Activated naive CD8-positive, alpha-beta T cell (primary cell): ENCODE results near the gene PNLDC1.
"Not testable (repeated sequence)": the region's sequence is repeated elsewhere in the genome, so short reads cannot be mapped to it uniquely, and the experiment has no call there.

Source experiments
- H3K27ac Mint-ChIP-seq: one replicate; pipeline ENCODE4 v1.8.0; 2021; ENCODE audit warnings: mixed read lengths
- H3K27me3 Mint-ChIP-seq: one replicate; pipeline ENCODE4 v1.8.0; 2021; ENCODE audit warnings: mixed read lengths
- H3K36me3 Mint-ChIP-seq: one replicate; pipeline ENCODE4 v1.8.0; 2021; ENCODE audit warnings: mixed read lengths
- H3K4me1 Mint-ChIP-seq: one replicate; pipeline ENCODE4 v1.8.0; 2021; ENCODE audit warnings: low read depth, mixed read lengths
- H3K4me3 Mint-ChIP-seq: one replicate; pipeline ENCODE4 v1.8.0; 2021; ENCODE audit warnings: mild to moderate bottlenecking, mixed read lengths
- H3K9me3 Mint-ChIP-seq: one replicate; pipeline ENCODE4 v1.8.0; 2021; ENCODE audit warnings: low read depth, mixed read lengths

PNLDC1 gene

DNA sequence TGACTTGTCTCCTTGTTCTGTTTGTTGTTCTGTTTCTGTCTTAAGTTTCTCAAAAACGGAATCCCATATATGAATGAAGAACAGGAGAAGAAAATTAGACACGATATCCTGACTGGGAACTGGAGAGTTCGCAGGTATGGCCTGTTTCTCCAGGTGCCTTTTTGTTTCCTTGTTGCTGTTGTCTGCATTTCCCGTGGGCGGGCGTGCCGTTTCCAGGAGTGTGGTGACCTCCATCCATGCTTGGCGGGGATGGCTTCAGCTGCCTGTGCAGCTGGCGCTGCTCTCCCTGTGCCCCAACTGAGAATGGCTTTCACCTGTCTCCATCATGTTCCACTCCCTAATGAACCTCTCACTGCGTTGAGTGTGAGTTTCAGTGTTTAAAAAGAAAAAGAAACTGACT, 4.4 kb downstream of the PNLDC1 start:
- Mint-ChIP-seq H3K4me1 (no peaks in the 10 kb centered on the region), H3K27ac (no peak overlapping the region)

GRCh38 chr6:159805440-159806020, 5.5 kb downstream of the PNLDC1 start:
- Mint-ChIP-seq H3K27ac (no peak overlapping the region), H3K27me3 (no peaks in the 10 kb centered on the region), H3K9me3 (no peaks in the 10 kb centered on the region), H3K4me1 (no peaks in the 10 kb centered on the region), H3K36me3 (peaks cover 8% of the 10 kb centered on the region), H3K4me3 (no peak overlapping the region)

More for the DNA sequence above, 4.4 kb downstream of the PNLDC1 start:
- H3K27me3 Mint-ChIP-seq = no peaks in the 10 kb centered on the region
- no peak overlapping the region for H3K4me3 Mint-ChIP-seq
- H3K9me3 Mint-ChIP-seq = no peaks in the 10 kb centered on the region
- peaks cover 4% of the 10 kb centered on the region for H3K36me3 Mint-ChIP-seq

DNA sequence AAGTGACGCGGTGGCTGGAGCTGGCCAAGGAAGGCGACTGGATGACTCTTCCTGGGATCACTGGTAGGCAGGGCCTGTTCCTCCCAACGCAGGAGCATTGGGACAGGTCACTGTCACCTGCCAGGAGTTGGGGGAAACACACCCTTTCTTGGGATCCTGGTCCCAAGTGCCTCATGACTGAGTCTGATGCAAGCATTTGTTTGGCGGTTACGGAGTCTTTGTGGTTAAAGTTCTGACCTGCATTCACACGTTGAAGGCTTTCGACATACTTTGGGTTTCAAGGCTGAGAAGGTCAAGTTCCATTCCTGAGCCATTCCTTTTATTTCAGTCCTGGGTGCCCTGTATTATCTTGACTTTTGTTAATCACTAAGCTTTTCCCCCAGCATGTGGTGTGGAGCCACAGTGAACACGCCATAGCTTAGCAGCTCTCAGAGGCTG, 6.0 kb downstream of the PNLDC1 start:
- H3K4me3 Mint-ChIP-seq = no peak overlapping the region
- no peaks in the 10 kb centered on the region for H3K4me1 Mint-ChIP-seq
- no peaks in the 10 kb centered on the region for H3K27me3 Mint-ChIP-seq
- no peak overlapping the region for H3K27ac Mint-ChIP-seq
- no peaks in the 10 kb centered on the region for H3K9me3 Mint-ChIP-seq
- peaks cover 12% of the 10 kb centered on the region for H3K36me3 Mint-ChIP-seq

GRCh38 chr6:159807150-159807858, 7.2 kb downstream of the PNLDC1 start:
- Mint-ChIP-seq H3K9me3 (no peaks in the 10 kb centered on the region), H3K27ac (no peak overlapping the region)

DNA sequence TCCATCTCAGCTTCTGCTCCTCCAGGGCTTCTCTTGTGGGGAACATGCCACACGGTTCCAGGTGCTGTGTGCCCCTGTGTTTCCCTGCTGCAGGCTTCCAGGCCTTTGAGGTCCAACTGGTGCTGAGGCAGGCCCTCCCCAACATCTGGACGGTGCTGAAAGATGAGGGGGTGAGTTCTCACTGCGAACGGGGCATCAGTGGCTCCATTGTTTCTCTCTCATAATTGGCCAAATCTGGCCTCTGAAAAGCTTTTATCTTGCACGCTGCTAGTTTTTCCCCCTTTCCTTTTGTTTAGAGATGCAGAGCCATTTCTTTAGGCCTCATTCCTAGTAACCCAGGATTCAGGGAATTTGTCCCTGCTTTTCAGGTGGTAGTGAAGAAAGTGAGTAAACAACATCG, 8.6 kb downstream of the PNLDC1 start:
- peaks cover 12% of the 10 kb centered on the region for H3K36me3 Mint-ChIP-seq
- no peaks in the 10 kb centered on the region for H3K27me3 Mint-ChIP-seq
- no peaks in the 10 kb centered on the region for H3K4me1 Mint-ChIP-seq
- H3K4me3 Mint-ChIP-seq = no peak overlapping the region
- H3K9me3 Mint-ChIP-seq = no peaks in the 10 kb centered on the region
- H3K27ac Mint-ChIP-seq = no peak overlapping the region

More at GRCh38 chr6:159807150-159807858, 7.2 kb downstream of the PNLDC1 start:
- Mint-ChIP-seq H3K27me3 (no peaks in the 10 kb centered on the region), H3K4me3 (no peak overlapping the region), H3K36me3 (peaks cover 12% of the 10 kb centered on the region), H3K4me1 (no peaks in the 10 kb centered on the region)

- Mint-ChIP-seq H3K27ac (no peak overlapping the region), H3K4me3 (no peak overlapping the region), H3K4me1 (no peaks in the 10 kb centered on the region)
Observed at GRCh38 chr6:159809149-159809548, 9.1 kb downstream of the PNLDC1 start.

GRCh38 chr6:159813781-159814180, 13.7 kb downstream of the PNLDC1 start:
- Mint-ChIP-seq H3K36me3 (peaks cover 9% of the 10 kb centered on the region), H3K9me3 (no peaks in the 10 kb centered on the region), H3K4me1 (no peaks in the 10 kb centered on the region), H3K27me3 (no peaks in the 10 kb centered on the region), H3K4me3 (no peak overlapping the region), H3K27ac (no peak overlapping the region)

More at GRCh38 chr6:159809149-159809548, 9.1 kb downstream of the PNLDC1 start:
- Mint-ChIP-seq H3K36me3 (peaks cover 12% of the 10 kb centered on the region), H3K27me3 (no peaks in the 10 kb centered on the region), H3K9me3 (no peaks in the 10 kb centered on the region)

GRCh38 chr6:159815410-159815809, 15.3 kb downstream of the PNLDC1 start:
- H3K36me3 Mint-ChIP-seq = peaks cover 4% of the 10 kb centered on the region
- H3K4me3 Mint-ChIP-seq = no peak overlapping the region
- H3K4me1 Mint-ChIP-seq = peaks cover 12% of the 10 kb centered on the region
- no peaks in the 10 kb centered on the region for H3K9me3 Mint-ChIP-seq
- H3K27ac Mint-ChIP-seq = no peak overlapping the region
- H3K27me3 Mint-ChIP-seq = no peaks in the 10 kb centered on the region

DNA sequence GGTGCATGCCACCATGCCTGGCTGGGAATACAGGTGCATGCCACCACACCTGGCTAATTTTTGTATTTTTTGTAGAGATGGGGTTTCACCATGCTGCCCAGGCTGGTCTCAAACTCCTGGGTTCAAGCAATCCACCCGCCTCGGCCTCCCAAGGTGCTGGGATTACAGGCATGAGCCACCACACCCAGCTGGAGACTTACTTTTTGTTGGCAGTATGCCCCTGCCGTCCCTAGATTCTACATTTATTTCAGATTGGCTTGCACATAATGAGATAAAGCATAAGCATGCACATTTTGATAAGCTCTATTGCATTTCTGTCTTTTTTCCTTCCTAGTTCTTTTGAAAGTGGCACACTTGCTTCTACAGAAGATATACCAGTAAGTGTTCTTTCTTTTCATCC, 16.7 kb downstream of the PNLDC1 start:
- H3K9me3 Mint-ChIP-seq, H3K27me3 Mint-ChIP-seq, H3K36me3 Mint-ChIP-seq, H3K4me3 Mint-ChIP-seq, H3K27ac Mint-ChIP-seq: not testable (repeated sequence)
- peaks cover 20% of the 10 kb centered on the region for H3K4me1 Mint-ChIP-seq

DNA sequence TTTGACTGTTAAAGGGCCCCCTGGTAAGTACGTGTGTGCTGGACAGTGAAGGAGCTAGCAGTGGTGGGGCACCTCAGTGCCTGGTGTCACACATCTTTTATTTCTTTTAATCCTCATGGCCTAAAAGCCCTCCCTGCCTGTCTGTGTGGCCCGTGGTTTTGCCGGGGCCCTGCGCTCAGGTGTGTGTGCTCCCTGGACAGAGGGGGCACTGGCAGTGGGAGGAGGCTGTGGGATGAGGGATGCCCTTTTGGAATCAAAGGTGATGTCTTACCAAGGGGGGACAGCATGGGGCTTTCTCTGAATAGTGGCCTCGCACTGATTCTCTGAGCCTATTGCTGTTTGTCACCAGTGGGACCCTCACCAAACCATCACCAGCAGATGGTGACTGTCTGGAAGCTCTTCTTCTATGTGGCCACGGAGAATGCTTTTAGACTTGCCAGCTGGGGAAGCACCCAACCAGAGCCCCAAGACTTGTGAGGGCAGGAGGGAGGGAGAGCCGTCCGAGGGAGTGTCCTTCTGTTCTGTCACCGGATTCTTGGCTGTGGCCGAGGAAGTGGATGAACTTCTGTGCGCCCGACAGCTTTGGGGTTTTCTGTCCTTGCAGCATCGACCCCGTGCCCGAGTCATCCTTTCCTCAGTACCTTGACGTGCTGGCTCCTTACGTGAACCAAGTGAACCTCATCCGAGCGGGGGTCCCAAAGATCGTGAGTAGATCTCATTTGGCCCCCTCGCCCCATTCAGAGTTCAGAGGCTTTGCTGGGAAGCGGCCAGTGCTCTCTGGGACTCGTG, 18.1 kb downstream of the PNLDC1 start:
- no peaks in the 10 kb centered on the region for H3K27me3 Mint-ChIP-seq
- peaks cover 24% of the 10 kb centered on the region for H3K4me1 Mint-ChIP-seq
- H3K4me3 Mint-ChIP-seq = no peak overlapping the region
- peaks cover 4% of the 10 kb centered on the region for H3K36me3 Mint-ChIP-seq
- no peaks in the 10 kb centered on the region for H3K9me3 Mint-ChIP-seq
- H3K27ac Mint-ChIP-seq = no peak overlapping the region

GRCh38 chr6:159819098-159819497, 19.0 kb downstream of the PNLDC1 start:
- H3K4me3 Mint-ChIP-seq = peak overlapping the region; percentile 73
- no peaks in the 10 kb centered on the region for H3K9me3 Mint-ChIP-seq
- H3K27ac Mint-ChIP-seq = peak overlapping the region; percentile 76
- peaks cover 4% of the 10 kb centered on the region for H3K36me3 Mint-ChIP-seq
- no peaks in the 10 kb centered on the region for H3K27me3 Mint-ChIP-seq
- peaks cover 24% of the 10 kb centered on the region for H3K4me1 Mint-ChIP-seq

DNA sequence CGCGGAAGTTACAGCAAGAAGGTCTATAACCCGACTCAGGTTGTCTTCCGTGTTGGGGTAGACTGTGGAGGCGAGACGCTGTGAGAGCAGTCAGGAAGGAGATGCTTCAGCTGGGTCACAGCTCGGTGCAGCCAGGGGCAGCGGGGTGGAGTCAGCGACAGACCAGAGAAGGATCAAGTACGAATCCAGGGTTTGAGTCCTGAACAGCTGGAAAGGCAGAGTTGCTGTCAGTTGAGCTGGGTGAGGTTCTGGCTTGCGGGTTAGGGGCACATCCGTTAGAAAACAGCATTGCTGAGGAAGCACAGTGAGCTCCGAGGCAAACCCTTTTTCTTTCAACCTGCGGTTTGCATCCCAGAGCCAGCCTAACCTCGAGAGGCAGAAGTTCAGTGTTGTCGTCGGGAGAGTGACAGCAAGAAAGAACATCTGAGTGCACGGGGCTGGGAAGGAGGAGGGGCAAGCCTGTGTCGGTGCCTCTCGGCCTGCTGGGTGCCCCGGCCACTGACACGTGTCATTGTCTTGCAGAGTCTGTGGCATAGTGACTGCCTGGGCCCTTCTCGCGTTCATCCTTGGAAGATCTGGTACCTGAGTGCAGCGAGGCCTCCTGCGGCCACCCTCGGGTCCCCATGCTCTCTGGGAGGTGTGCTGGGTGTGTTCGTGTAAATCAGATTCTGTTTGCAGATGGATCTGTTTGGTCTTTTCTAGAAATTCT, 20.0 kb downstream of the PNLDC1 start:
- peak overlapping the region; percentile 73 for H3K4me3 Mint-ChIP-seq
- H3K36me3 Mint-ChIP-seq = peaks cover 4% of the 10 kb centered on the region
- H3K27me3 Mint-ChIP-seq = no peaks in the 10 kb centered on the region
- peaks cover 24% of the 10 kb centered on the region for H3K4me1 Mint-ChIP-seq
- H3K27ac Mint-ChIP-seq = peak overlapping the region; percentile 56
- no peaks in the 10 kb centered on the region for H3K9me3 Mint-ChIP-seq

- Mint-ChIP-seq H3K4me1 (peaks cover 24% of the 10 kb centered on the region), H3K27ac (peak overlapping the region; percentile 34), H3K4me3 (no peak overlapping the region), H3K36me3 (peaks cover 4% of the 10 kb centered on the region), H3K27me3 (no peaks in the 10 kb centered on the region), H3K9me3 (no peaks in the 10 kb centered on the region)
Observed at GRCh38 chr6:159821122-159821521, 21.0 kb downstream of the PNLDC1 start.

- Mint-ChIP-seq H3K27ac (no peak overlapping the region), H3K27me3 (no peaks in the 10 kb centered on the region), H3K36me3 (peaks cover 4% of the 10 kb centered on the region), H3K4me3 (no peak overlapping the region), H3K9me3 (no peaks in the 10 kb centered on the region), H3K4me1 (peaks cover 24% of the 10 kb centered on the region)
Observed at GRCh38 chr6:159821726-159822125, 21.6 kb downstream of the PNLDC1 start.

DNA sequence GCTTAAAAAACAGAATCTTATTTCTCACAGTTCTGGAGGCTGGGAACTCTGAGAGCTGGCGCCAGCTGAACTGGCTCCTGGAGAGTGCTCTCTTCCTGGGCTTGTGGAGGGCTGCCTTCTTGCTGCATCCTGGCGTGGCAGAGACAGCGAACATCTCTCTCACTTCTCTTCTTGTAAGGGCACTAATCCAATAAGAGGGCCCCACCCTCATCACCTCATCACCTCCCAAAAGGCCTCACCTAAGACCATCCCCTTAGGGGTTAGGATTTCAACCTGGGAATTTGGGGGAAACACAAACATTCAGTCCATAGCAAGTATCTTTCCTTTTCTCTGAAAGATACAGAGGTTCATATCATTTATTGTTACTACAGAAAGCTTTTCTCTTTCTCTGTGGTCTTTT, 23.9 kb downstream of the PNLDC1 start:
- H3K9me3 Mint-ChIP-seq = no peaks in the 10 kb centered on the region
- H3K27ac Mint-ChIP-seq = no peak overlapping the region
- no peaks in the 10 kb centered on the region for H3K27me3 Mint-ChIP-seq
- peaks cover 24% of the 10 kb centered on the region for H3K4me1 Mint-ChIP-seq
- H3K4me3 Mint-ChIP-seq = no peak overlapping the region
- H3K36me3 Mint-ChIP-seq = peaks cover 4% of the 10 kb centered on the region
